Hepatocyte (in vitro differentiated cells): ENCODE data around the gene PRODH. TPM values are rescaled to one million over a fixed set of nuclear protein-coding genes. Genes with fewer than 3 reads are reported as not detected.
"Not testable (repeated sequence)": the region's sequence is repeated elsewhere in the genome, so short reads cannot be mapped to it uniquely, and the experiment has no call there.

Experiments used
- DNase-seq: peaks from one replicate; pipeline ENCODE4 v3.0.0-alpha.2; 2016; ENCODE audit warnings: low spot score
- H2AFZ ChIP-seq: fragments of 200-600 bp; sonication (generic); 2 replicates; pipeline ENCODE4 v1.6.0; 2016; ENCODE audit warnings: antibody characterized with exemption, mild to moderate bottlenecking
- H3K27ac ChIP-seq: fragments of 200-600 bp; sonication (generic); 2 replicates; pipeline ENCODE4 v1.5.1; 2016; ENCODE audit warnings: mild to moderate bottlenecking
- H3K27me3 ChIP-seq: fragments of 200-600 bp; sonication (generic); 2 replicates; pipeline ENCODE4 v1.6.1; 2016
- H3K36me3 ChIP-seq: fragments of 200-600 bp; sonication (generic); replicated peaks from 2 replicates; pipeline ENCODE4 v1.5.1; 2016; ENCODE audit warnings: low read depth; ENCODE audit not compliant: insufficient read depth
- H3K4me1 ChIP-seq: fragments of 200-600 bp; sonication (generic); 2 replicates; pipeline ENCODE4 v1.5.1; 2016; ENCODE audit warnings: mild to moderate bottlenecking, moderate library complexity; ENCODE audit not compliant: insufficient read depth
- H3K4me2 ChIP-seq: fragments of 200-600 bp; sonication (generic); 2 replicates; pipeline ENCODE4 v1.6.0; 2016
- H3K4me3 ChIP-seq: fragments of 200-600 bp; sonication (generic); 2 replicates; pipeline ENCODE4 v1.5.1; 2016; ENCODE audit warnings: mild to moderate bottlenecking
- H3K79me2 ChIP-seq: fragments of 200-600 bp; sonication (generic); 2 replicates; pipeline ENCODE4 v1.6.0; 2017; ENCODE audit warnings: mild to moderate bottlenecking
- H3K9me2 ChIP-seq: fragments of 200-600 bp; sonication (generic); replicated peaks from 2 replicates; pipeline ENCODE4 v1.6.0; 2017; ENCODE audit warnings: mild to moderate bottlenecking; ENCODE audit not compliant: insufficient read depth
- H3K9me3 ChIP-seq: fragments of 200-600 bp; sonication (generic); 2 replicates; pipeline ENCODE4 v1.5.1; 2016; ENCODE audit warnings: low read depth, mild to moderate bottlenecking
- H4K20me1 ChIP-seq: fragments of 200-600 bp; sonication (generic); 2 replicates; pipeline ENCODE4 v1.6.0; 2016; ENCODE audit warnings: mild to moderate bottlenecking; ENCODE audit not compliant: insufficient read depth, poor library complexity, severe bottlenecking
- EZH2 ChIP-seq: fragments of 200-600 bp; sonication (generic); IDR thresholded peaks from 2 replicates; pipeline ENCODE4 v1.6.1; 2016; ENCODE audit warnings: antibody characterized with exemption, mild to moderate bottlenecking, borderline replicate concordance
- EZH2phosphoT487 ChIP-seq: fragments of 200-600 bp; sonication (generic); IDR thresholded peaks from one replicate; pipeline ENCODE4 v1.6.1; 2018; ENCODE audit warnings: antibody characterized with exemption, mild to moderate bottlenecking, low read depth, moderate library complexity; ENCODE audit not compliant: unreplicated experiment, severe bottlenecking
- WGBS: methylation state at CpG from one replicate; pipeline ENCODE4 v1.1.6; 2016; ENCODE audit warnings: low lambda C conversion rate; ENCODE audit errors: missing lambda C conversion rate; 5-methylcytosine and 5-hydroxymethylcytosine counted together
- polyA plus RNA-seq: library from polyadenylated mRNA; unstranded; fragments of >200 nt; fragmentation: Nextera tagmentation; extraction: Ambion mirVana; gene quantifications from 2 replicates; pipeline ENCODE4 v1.2.1, GENCODE V29; 2016
- total RNA-seq: library from RNA; depleted of rRNA; stranded (reverse); fragments of >200 nt; gene quantifications from 2 replicates; pipeline ENCODE4 v1.2.3, GENCODE V29; 2014
- TF ChIP-seq, protein P1 (sequence below): fragments of 200-600 bp; sonication (generic); IDR thresholded peaks from 2 replicates; pipeline ENCODE4 v1.5.1; 2016; ENCODE audit warnings: antibody characterized with exemption, mild to moderate bottlenecking; ENCODE audit not compliant: poor library complexity

PRODH gene
- total and polyA plus RNA-seq, 2 experiments from 2014 or later = 27.2 to 27.9 TPM

DNA sequence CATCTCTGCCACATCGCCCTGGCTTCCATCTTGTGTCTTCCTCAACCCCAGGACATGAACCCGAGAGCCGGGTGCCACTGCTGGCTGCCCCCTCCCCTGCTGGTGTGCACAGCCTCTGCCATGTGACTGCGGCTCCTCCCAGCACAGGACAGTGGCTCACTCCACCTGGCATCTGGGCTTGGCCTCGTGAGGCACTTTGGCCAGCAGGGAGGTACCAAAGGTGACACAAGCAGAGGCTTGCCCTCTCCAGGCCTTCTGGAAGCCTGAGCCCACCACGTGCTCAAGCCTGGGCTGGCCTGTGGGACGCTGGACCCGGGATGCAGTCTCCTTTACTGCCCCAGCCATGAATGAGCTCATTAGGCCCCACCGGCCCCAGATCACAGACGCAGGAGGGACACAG lies 21.5 kb downstream of the PRODH start:
- WGBS = no CpG with 5 or more reads among the region's 10 CpGs
- not testable (repeated sequence) for H3K9me3 ChIP-seq, H3K36me3 ChIP-seq, H3K79me2 ChIP-seq, H3K9me2 ChIP-seq, H3K4me3 ChIP-seq, H4K20me1 ChIP-seq, H2AFZ ChIP-seq, H3K4me1 ChIP-seq, H3K27ac ChIP-seq, H3K4me2 ChIP-seq, DNase-seq, H3K27me3 ChIP-seq

DNA sequence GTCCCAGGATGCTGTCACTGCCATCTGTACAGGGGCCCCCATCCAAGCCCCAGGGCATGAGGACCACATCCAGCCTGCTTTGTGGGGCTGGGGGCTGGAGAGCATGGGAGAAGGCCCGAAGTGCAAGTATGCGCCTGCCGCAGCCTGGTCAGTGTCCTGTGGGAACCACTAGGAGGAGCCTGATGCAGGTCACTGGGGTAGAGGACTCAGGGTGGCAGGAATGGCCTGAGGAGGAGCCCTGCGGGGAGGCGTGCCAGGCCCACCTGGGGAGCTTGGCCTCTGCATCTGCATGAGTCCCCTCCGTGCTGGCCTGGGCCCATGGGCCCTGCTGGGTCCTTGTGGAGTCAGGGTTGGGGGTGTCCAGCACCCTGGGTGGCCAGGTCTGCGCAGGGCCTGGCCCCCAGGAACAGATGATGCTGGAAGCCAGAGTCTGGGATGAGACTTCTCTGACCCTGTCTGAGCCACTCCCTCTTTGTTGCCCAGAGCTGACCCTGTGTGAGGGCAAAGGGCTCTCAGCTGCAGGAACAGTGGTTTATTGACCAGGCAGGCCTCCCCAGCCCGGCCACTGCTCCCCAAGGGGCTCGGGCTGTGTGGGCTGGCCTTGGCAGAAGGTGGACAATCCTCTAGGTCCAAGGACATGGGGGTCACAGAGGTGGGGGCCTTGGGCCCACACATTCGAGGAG lies 23.7 kb downstream of the PRODH start:
- not testable (repeated sequence) for H2AFZ ChIP-seq, H4K20me1 ChIP-seq, DNase-seq, H3K27ac ChIP-seq, H3K4me3 ChIP-seq, H3K27me3 ChIP-seq, H3K36me3 ChIP-seq, H3K9me2 ChIP-seq, H3K79me2 ChIP-seq, H3K9me3 ChIP-seq, H3K4me1 ChIP-seq, H3K4me2 ChIP-seq
- WGBS = no CpG with 5 or more reads among the region's 10 CpGs

DNA sequence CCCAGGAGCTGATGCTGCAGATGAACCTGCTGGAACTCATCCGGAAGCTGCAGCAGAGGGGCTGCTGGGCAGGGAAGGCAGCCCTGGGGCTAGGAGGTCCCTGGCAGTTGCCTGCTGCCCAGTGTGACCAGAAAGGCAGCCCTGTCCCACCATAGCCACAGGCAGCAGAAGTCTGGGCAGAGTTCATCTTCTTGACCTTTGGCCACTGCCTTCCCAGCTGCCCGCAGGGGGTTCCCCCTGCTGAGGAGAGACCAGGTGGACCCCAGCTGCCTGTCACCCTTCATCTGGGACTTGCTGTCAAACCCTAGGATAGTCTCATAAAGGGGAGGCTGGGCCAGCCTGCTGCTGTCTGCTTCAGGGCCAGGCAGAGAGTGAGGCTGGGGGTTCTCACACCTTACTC lies 24.6 kb downstream of the PRODH start:
- H3K27ac ChIP-seq, H3K9me3 ChIP-seq, DNase-seq, H3K36me3 ChIP-seq, H3K4me1 ChIP-seq, H3K4me3 ChIP-seq, H3K9me2 ChIP-seq, H3K4me2 ChIP-seq, H3K79me2 ChIP-seq, H4K20me1 ChIP-seq, H3K27me3 ChIP-seq, H2AFZ ChIP-seq: not testable (repeated sequence)
- no CpG with 5 or more reads among the region's 2 CpGs for WGBS

DNA sequence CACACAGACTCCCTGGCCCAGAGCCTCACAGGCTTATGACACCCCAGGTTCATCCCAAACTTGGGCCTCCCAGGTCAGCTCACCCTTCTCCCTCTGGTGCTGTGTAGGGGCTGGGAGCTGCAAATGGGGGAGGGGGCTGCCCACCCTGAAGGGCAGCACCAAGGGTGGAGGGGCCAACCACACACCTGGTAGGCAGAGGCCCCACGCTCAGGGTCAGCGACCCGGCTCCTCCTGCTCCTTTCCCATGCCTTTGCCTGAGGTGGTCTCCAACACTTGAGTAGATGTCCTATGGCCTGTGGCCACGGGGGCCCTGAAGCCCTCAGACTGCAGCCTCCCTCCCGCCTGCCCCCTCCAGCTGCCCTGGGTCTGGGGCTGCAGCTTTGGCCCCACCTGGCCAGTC lies 26.5 kb downstream of the PRODH start:
- H3K4me2 ChIP-seq = no peak overlapping the region
- no peak overlapping the region for H3K4me3 ChIP-seq
- no peaks in the 10 kb centered on the region for H4K20me1 ChIP-seq
- no peak overlapping the region for H2AFZ ChIP-seq
- no peak overlapping the region for H3K27ac ChIP-seq
- no peaks in the 10 kb centered on the region for H3K9me3 ChIP-seq
- no peaks in the 10 kb centered on the region for H3K9me2 ChIP-seq
- no peaks in the 10 kb centered on the region for H3K79me2 ChIP-seq
- TF ChIP-seq, protein P1, sequence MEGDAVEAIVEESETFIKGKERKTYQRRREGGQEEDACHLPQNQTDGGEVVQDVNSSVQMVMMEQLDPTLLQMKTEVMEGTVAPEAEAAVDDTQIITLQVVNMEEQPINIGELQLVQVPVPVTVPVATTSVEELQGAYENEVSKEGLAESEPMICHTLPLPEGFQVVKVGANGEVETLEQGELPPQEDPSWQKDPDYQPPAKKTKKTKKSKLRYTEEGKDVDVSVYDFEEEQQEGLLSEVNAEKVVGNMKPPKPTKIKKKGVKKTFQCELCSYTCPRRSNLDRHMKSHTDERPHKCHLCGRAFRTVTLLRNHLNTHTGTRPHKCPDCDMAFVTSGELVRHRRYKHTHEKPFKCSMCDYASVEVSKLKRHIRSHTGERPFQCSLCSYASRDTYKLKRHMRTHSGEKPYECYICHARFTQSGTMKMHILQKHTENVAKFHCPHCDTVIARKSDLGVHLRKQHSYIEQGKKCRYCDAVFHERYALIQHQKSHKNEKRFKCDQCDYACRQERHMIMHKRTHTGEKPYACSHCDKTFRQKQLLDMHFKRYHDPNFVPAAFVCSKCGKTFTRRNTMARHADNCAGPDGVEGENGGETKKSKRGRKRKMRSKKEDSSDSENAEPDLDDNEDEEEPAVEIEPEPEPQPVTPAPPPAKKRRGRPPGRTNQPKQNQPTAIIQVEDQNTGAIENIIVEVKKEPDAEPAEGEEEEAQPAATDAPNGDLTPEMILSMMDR = no peak
- TF ChIP-seq EZH2phosphoT487 (no peak), EZH2 (no peak)
- H3K27me3 ChIP-seq = no peaks in the 10 kb centered on the region
- no peaks in the 10 kb centered on the region for H3K4me1 ChIP-seq
- no peaks in the 10 kb centered on the region for H3K36me3 ChIP-seq
- peak; percentile 2 for DNase-seq
- 100% methylated on average over 2 of the region's 5 CpGs for WGBS

DNA sequence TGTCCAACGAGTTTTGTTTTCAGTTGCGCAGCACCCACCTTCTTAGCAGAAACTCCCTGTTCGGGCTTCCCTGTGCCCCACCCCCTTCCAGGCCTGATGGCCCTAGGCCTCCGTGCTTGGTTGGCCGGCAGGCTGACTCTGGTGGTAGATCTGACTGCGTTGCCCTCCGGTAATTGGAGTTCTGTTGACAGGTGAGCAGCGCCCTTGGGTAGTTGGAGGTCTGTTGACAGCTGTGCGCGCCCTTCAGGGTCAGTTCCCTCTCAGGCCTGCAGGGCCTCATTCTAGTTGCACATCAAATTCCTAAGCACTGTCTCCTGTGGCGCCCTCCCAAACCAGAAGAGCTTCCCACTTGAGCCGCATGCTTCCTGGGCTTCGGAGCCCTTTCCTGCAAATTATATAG lies 29.2 kb downstream of the PRODH start:
- H2AFZ ChIP-seq = no peak overlapping the region
- H3K4me2 ChIP-seq = peak overlapping the region; percentile 53
- 8% methylated on average over 7 of the region's 13 CpGs for WGBS
- TF ChIP-seq EZH2phosphoT487 = no peak
- TF ChIP-seq, protein P1 = no peak
- TF ChIP-seq EZH2 = no peak
- no peak overlapping the region for H3K4me3 ChIP-seq
- no peaks in the 10 kb centered on the region for H3K9me3 ChIP-seq
- H3K36me3 ChIP-seq = no peaks in the 10 kb centered on the region
- no peaks in the 10 kb centered on the region for H3K4me1 ChIP-seq
- H3K27ac ChIP-seq = no peak overlapping the region
- H4K20me1 ChIP-seq = no peaks in the 10 kb centered on the region
- no peaks in the 10 kb centered on the region for H3K9me2 ChIP-seq
- H3K79me2 ChIP-seq = no peaks in the 10 kb centered on the region
- H3K27me3 ChIP-seq = no peaks in the 10 kb centered on the region
- DNase-seq = no peak

DNA sequence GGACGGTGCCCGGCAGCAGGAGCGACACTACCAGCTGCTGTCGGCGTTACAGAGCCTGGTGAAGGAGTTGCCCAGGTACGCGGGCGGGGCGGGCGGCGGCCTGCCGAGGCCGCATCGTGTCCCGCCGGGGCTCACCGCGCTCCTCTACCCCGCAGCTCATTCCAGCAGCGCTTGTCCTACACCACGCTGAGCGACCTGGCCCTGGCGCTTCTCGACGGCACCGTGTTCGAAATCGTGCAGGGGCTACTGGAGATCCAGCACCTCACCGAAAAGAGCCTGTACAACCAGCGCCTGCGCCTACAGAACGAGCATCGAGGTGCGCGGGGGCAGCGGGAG lies 29.7 kb downstream of the PRODH start:
- not testable (repeated sequence) for H3K79me2 ChIP-seq, H3K27ac ChIP-seq, H3K9me2 ChIP-seq, H3K4me2 ChIP-seq, H3K27me3 ChIP-seq, H3K4me3 ChIP-seq, H2AFZ ChIP-seq, H3K36me3 ChIP-seq, H4K20me1 ChIP-seq, DNase-seq, H3K4me1 ChIP-seq, H3K9me3 ChIP-seq
- no CpG with 5 or more reads among the region's 36 CpGs for WGBS
